OCI-LY3 (cell line): Measurements from ENCODE around the gene BTRC.
A peak's percentile ranks its signal among the peaks of the same experiment; 100 is the strongest.
"Not testable (repeated sequence)": the region's sequence is repeated elsewhere in the genome, so short reads cannot be mapped to it uniquely, and the experiment has no call there.

ENCODE experiments used
- H2AFZ ChIP-seq: fragments of 200-600, 300-600 bp; shearing (Covaris generic); 2 replicates; pipeline ENCODE4 v1.6.0; 2014; ENCODE audit warnings: antibody characterized with exemption, low read depth, low read length
- H3K27ac ChIP-seq: fragments of 200-600, 300-600 bp; sonication (generic); 2 replicates; pipeline ENCODE4 v1.5.1; 2014; ENCODE audit warnings: mild to moderate bottlenecking, low read length, moderate library complexity, mixed read lengths
- H3K27me3 ChIP-seq: fragments of 200-600, 300-600 bp; sonication (generic); 2 replicates; pipeline ENCODE4 v1.6.1; 2014; ENCODE audit warnings: low read depth, low read length, mixed read lengths
- H3K36me3 ChIP-seq: fragments of 200-600, 300-600 bp; sonication (generic); replicated peaks from 2 replicates; pipeline ENCODE3; 2014; ENCODE audit warnings: low read depth, low read length, mixed read lengths
- H3K4me1 ChIP-seq: fragments of 300-600, 200-600 bp; sonication (generic); 2 replicates; pipeline ENCODE4 v1.6.1; 2014; ENCODE audit warnings: low read length, mixed read lengths
- H3K4me2 ChIP-seq: fragments of 200-600, 300-600 bp; sonication (generic); 2 replicates; pipeline ENCODE4 v1.6.1; 2014; ENCODE audit warnings: low read length, mixed read lengths
- H3K4me3 ChIP-seq: fragments of 300-600, 200-600 bp; sonication (generic); 2 replicates; pipeline ENCODE4 v1.5.1; 2014; ENCODE audit warnings: antibody characterized with exemption, mild to moderate bottlenecking, low read length, moderate library complexity
- H3K79me2 ChIP-seq: fragments of 300-600, 200-600 bp; shearing (Covaris generic); 2 replicates; pipeline ENCODE4 v1.6.1; 2014; ENCODE audit warnings: mild to moderate bottlenecking, low read length, mixed read lengths
- H3K9ac ChIP-seq: fragments of 300-600, 200-600 bp; shearing (Covaris generic); 2 replicates; pipeline ENCODE4 v1.6.0; 2014; ENCODE audit warnings: mild to moderate bottlenecking, low read length, moderate library complexity
- H3K9me3 ChIP-seq: fragments of 200-600, 300-600 bp; shearing (Covaris generic); 2 replicates; pipeline ENCODE4 v1.6.1; 2014; ENCODE audit warnings: low read length, mixed read lengths; ENCODE audit not compliant: insufficient read depth
- H4K20me1 ChIP-seq: fragments of 200-600, 300-600 bp; sonication (generic); 2 replicates; pipeline ENCODE4 v1.6.1; 2016; ENCODE audit warnings: low read length, mixed read lengths; ENCODE audit not compliant: insufficient read depth
- EZH2phosphoT487 ChIP-seq: fragments of 200-600 bp; shearing (Covaris generic); IDR thresholded peaks from 2 replicates; pipeline ENCODE4 v1.6.1; 2018; ENCODE audit warnings: antibody characterized with exemption, mixed run types, low read depth
- TF ChIP-seq, protein P1 (sequence below): fragments of 200-600, 300-600 bp; sonication (generic); IDR thresholded peaks from 2 replicates; pipeline ENCODE4 v1.5.1; 2014; ENCODE audit warnings: antibody characterized with exemption, low read length, low read depth

The BTRC gene

DNA sequence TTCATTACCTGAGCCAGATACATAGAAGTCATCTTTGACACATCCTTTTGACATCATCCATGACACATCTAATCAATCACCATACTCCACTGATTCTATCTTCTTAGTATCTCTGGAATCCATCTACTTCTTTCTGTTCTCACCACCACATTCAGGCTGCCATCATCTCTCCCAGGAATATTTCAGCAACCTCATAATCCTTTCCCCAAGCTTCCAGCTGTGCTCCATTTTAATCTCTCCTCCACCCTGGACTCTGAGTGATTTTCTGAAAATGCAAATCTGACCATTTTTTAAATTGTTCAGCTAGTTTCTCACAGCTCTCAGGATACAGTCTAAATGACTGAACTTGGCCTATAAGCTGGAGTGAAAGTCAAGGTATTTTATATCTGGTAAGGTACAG is 2.5 kb upstream of the BTRC start:
- Histone ChIP-seq H3K36me3 (no peaks in the 10 kb centered on the region), H2AFZ (no peak overlapping the region), H4K20me1 (no peaks in the 10 kb centered on the region), H3K9ac (no peak overlapping the region), H3K4me2 (no peak overlapping the region), H3K27me3 (no peaks in the 10 kb centered on the region), H3K4me1 (peaks cover 9% of the 10 kb centered on the region), H3K27ac (no peak overlapping the region), H3K9me3 (no peaks in the 10 kb centered on the region), H3K4me3 (no peak overlapping the region), H3K79me2 (peaks cover 8% of the 10 kb centered on the region)
- TF ChIP-seq, protein P1, sequence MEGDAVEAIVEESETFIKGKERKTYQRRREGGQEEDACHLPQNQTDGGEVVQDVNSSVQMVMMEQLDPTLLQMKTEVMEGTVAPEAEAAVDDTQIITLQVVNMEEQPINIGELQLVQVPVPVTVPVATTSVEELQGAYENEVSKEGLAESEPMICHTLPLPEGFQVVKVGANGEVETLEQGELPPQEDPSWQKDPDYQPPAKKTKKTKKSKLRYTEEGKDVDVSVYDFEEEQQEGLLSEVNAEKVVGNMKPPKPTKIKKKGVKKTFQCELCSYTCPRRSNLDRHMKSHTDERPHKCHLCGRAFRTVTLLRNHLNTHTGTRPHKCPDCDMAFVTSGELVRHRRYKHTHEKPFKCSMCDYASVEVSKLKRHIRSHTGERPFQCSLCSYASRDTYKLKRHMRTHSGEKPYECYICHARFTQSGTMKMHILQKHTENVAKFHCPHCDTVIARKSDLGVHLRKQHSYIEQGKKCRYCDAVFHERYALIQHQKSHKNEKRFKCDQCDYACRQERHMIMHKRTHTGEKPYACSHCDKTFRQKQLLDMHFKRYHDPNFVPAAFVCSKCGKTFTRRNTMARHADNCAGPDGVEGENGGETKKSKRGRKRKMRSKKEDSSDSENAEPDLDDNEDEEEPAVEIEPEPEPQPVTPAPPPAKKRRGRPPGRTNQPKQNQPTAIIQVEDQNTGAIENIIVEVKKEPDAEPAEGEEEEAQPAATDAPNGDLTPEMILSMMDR: no peak
- TF ChIP-seq EZH2phosphoT487: no peak

DNA sequence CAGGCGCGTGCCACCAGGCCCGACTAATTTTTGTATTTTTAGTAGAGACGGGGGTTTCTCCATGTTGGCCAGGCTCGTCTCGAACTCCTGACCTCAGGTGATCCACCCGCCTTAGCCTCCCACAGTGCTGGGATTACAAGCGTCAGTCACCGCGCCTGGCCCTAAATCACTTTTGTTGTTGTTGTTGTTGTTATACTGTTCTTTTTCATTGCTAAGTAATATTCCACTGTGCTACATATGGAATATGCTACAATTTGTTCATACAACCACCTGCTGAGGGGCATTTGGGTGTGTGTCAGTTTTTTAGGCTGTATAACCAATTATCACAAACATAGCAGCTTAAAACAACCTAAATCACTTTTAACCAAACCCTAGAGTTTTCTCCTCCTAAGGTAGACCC is 1.1 kb upstream of the BTRC start:
- not testable (repeated sequence) for H3K36me3 ChIP-seq, H3K27ac ChIP-seq, H4K20me1 ChIP-seq, H3K9me3 ChIP-seq, H3K9ac ChIP-seq, H3K4me1 ChIP-seq, H3K27me3 ChIP-seq, H3K79me2 ChIP-seq
- Histone ChIP-seq H3K4me3 (peak overlapping the region; percentile 93), H3K4me2 (peak overlapping the region; percentile 99), H2AFZ (peak overlapping the region; percentile 100)

DNA sequence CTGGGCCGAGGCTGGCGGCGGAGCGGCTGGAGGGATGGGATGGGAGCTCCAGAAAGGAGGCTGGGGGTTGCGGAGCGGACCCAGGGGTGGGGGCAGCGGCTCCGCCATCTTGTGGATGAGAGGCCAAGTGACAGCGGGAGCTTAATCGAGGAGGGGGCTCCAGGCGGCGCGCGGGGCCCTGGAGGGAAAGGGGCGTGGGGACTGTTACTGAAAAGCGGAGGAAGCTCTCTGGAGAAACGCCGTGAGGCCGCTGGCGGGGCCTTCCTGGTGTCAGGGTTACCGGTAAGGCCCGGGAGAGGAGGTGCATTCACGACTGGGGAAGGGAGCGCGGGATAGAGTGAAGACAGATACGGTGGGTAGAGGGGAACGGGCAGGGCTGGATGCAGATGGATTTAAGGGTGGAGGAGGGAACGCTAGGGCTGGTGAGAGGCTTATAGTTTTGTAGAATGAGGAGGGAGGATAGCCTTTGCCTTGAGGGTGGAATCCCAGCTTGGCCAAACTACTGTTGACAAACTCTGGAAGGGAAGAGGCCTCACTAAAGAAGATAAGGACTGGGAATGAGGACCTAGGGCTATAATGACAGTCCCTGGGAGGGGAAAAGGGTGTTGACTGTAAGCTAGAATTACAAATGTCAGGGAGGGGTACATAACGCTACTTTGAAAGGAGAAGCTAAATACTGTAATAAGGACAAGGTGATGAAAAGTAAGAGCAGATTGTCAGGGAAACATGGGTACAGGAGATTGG is 535 bp downstream of the BTRC start:
- no peaks in the 10 kb centered on the region for H3K27me3 ChIP-seq
- TF ChIP-seq EZH2phosphoT487: no peak
- TF ChIP-seq, protein P1: no peak
- peak overlapping the region; percentile 93 for H3K4me3 ChIP-seq

DNA sequence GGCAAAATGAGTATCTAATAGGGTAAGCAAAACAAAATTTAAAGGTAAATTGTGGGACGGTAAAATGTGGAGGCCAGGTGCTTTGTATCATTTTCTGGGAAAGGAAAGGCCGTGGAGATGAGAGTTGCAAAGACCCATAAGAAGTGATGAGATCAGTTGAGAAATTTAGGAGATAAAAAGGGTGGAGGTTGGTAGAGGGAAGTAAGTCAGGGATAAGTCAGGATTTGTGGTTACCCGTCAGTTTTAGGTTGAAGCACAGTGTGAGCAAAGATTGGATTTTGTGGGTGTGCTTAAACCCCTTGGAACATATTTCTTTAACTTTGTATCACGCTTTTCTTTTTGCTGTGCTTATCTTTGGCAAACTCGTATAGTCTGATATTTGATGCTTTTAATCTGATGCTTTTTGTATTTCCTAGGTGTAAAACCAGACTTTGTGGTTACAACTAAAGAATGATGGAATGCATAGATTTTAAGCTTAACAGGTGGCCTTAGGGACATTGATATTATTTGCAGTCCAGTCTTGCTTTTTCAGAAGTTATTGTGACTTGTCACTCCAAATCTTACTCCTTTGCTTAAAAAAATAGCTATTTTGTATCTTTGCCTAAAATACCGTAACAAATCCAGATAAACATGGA is 1.2 kb downstream of the BTRC start:
- H4K20me1 ChIP-seq: no peaks in the 10 kb centered on the region
- H3K4me3 ChIP-seq: peak overlapping the region; percentile 93
- no peak overlapping the region for H2AFZ ChIP-seq
- H3K36me3 ChIP-seq: no peaks in the 10 kb centered on the region
- no peak overlapping the region for H3K27ac ChIP-seq
- H3K27me3 ChIP-seq: no peaks in the 10 kb centered on the region
- no peaks in the 10 kb centered on the region for H3K9me3 ChIP-seq
- peaks cover 9% of the 10 kb centered on the region for H3K4me1 ChIP-seq
- peak overlapping the region; percentile 84 for H3K4me2 ChIP-seq
- peak overlapping the region; percentile 84; the same call in 1 of the 2 replicates for H3K9ac ChIP-seq
- peaks cover 8% of the 10 kb centered on the region for H3K79me2 ChIP-seq
- TF ChIP-seq, protein P1: no peak
- TF ChIP-seq EZH2phosphoT487: no peak

More for the DNA sequence above, 535 bp downstream of the BTRC start:
- Histone ChIP-seq H4K20me1 (no peaks in the 10 kb centered on the region), H2AFZ (peak overlapping the region; percentile 63; the same call in 1 of the 2 replicates), H3K4me2 (peak overlapping the region; percentile 84), H3K27ac (peak overlapping the region; percentile 44), H3K36me3 (no peaks in the 10 kb centered on the region), H3K4me1 (peaks cover 9% of the 10 kb centered on the region), H3K9ac (peak overlapping the region; percentile 84), H3K9me3 (no peaks in the 10 kb centered on the region), H3K79me2 (peaks cover 8% of the 10 kb centered on the region)
